Smooth muscle cell (in vitro differentiated cells): ENCODE measurements around the gene PRDX5. TPM values are rescaled to one million over a fixed set of nuclear protein-coding genes. Genes with fewer than 3 reads are reported as not detected.
"Not testable (repeated sequence)": the region's sequence is repeated elsewhere in the genome, so short reads cannot be mapped to it uniquely, and the experiment has no call there.

Experiments used
- DNase-seq: peaks from one replicate; lab custom pipeline; 2025; ENCODE audit not compliant: unreplicated experiment; lab: John Stamatoyannopoulos, UW
- H2AFZ ChIP-seq: fragments of 200-600 bp; sonication (generic); 2 replicates; pipeline ENCODE4 v1.6.0; 2016; ENCODE audit warnings: antibody characterized with exemption, low read depth, mild to moderate bottlenecking
- H3F3A ChIP-seq: fragments of 200-600 bp; sonication (generic); 2 replicates; pipeline ENCODE4 v1.6.0; 2017; ENCODE audit warnings: antibody characterized with exemption, low read depth
- H3K27ac ChIP-seq: fragments of 200-600 bp; sonication (generic); 2 replicates; pipeline ENCODE4 v1.5.1; 2016; ENCODE audit warnings: low read depth, mild to moderate bottlenecking
- H3K27me3 ChIP-seq: fragments of 200-600 bp; sonication (generic); 2 replicates; pipeline ENCODE4 v1.6.1; 2016; ENCODE audit warnings: low read depth, mild to moderate bottlenecking
- H3K36me3 ChIP-seq: fragments of 200-600 bp; sonication (generic); 2 replicates; pipeline ENCODE4 v1.5.1; 2016; ENCODE audit warnings: low read depth
- H3K4me1 ChIP-seq: fragments of 200-600 bp; sonication (generic); 2 replicates; pipeline ENCODE4 v1.5.1; 2016; ENCODE audit warnings: low read depth
- H3K4me2 ChIP-seq: fragments of 200-600 bp; sonication (generic); 2 replicates; pipeline ENCODE4 v1.6.0; 2016; ENCODE audit warnings: mild to moderate bottlenecking
- H3K4me3 ChIP-seq: fragments of 200-600 bp; sonication (generic); 2 replicates; pipeline ENCODE4 v1.5.1; 2016; ENCODE audit warnings: mild to moderate bottlenecking
- H3K79me2 ChIP-seq: fragments of 200-600 bp; sonication (generic); 2 replicates; pipeline ENCODE4 v1.6.0; 2016; ENCODE audit warnings: low read depth, mild to moderate bottlenecking
- H3K9ac ChIP-seq: fragments of 200-600 bp; sonication (generic); 2 replicates; pipeline ENCODE4 v1.6.0; 2016; ENCODE audit warnings: low read depth
- H3K9me3 ChIP-seq: fragments of 200-600 bp; sonication (generic); replicated peaks from 2 replicates; pipeline ENCODE4 v1.5.1; 2016; ENCODE audit warnings: low read depth
- H4K20me1 ChIP-seq: fragments of 200-600 bp; sonication (generic); 2 replicates; pipeline ENCODE4 v1.6.0; 2016; ENCODE audit warnings: low read depth
- CTCF ChIP-seq: fragments of 200-600 bp; sonication (generic); IDR thresholded peaks from 2 replicates; pipeline ENCODE4 v1.5.1; 2017; ENCODE audit warnings: borderline replicate concordance, mild to moderate bottlenecking, antibody characterized with exemption; ENCODE audit not compliant: insufficient read depth, poor library complexity, severe bottlenecking
- WGBS: methylation state at CpG from one replicate; pipeline ENCODE4 v1.1.7; 2016; ENCODE audit warnings: low lambda C conversion rate; 5-methylcytosine and 5-hydroxymethylcytosine counted together
- polyA plus RNA-seq: library from polyadenylated mRNA; unstranded; fragments of >200 nt; fragmentation: Nextera tagmentation; extraction: Ambion mirVana; gene quantifications from 2 replicates; pipeline ENCODE4 v1.2.1, GENCODE V29; 2016
- total RNA-seq: library from RNA; depleted of rRNA; stranded (reverse); fragments of >200 nt; gene quantifications from 2 replicates; pipeline ENCODE4 v1.2.3, GENCODE V29; 2014

PRDX5 gene
- total and polyA plus RNA-seq, 2 experiments from 2014 or later = 169 to 474 TPM

- H3K27me3 ChIP-seq = no peaks in the 10 kb centered on the region
- no peak for TF ChIP-seq CTCF
- no peaks in the 10 kb centered on the region for H3F3A ChIP-seq
- H3K4me1 ChIP-seq = peaks cover 6% of the 10 kb centered on the region
- no peaks in the 10 kb centered on the region for H3K36me3 ChIP-seq
- peak overlapping the region; percentile 99 for H3K4me2 ChIP-seq
- peaks cover 7% of the 10 kb centered on the region for H4K20me1 ChIP-seq
- peaks cover 30% of the 10 kb centered on the region for H3K79me2 ChIP-seq
- H3K27ac ChIP-seq = no peak overlapping the region
- no peak for DNase-seq
- H3K4me3 ChIP-seq = peak overlapping the region; percentile 82
- 37% methylated on average over 9 of the region's 9 CpGs for WGBS
- no peaks in the 10 kb centered on the region for H3K9me3 ChIP-seq
- H3K9ac ChIP-seq = no peak overlapping the region
- no peak overlapping the region for H2AFZ ChIP-seq
Observed at GRCh38 chr11:64306563-64306875, 11.4 kb upstream of the PRDX5 start.

- peaks cover 6% of the 10 kb centered on the region for H3K4me1 ChIP-seq
- H3K27me3 ChIP-seq = no peaks in the 10 kb centered on the region
- peaks cover 7% of the 10 kb centered on the region for H4K20me1 ChIP-seq
- WGBS = 91% methylated on average over 15 of the region's 15 CpGs
- H3K79me2 ChIP-seq = peaks cover 30% of the 10 kb centered on the region
- DNase-seq = no peak
- no peak overlapping the region for H3K9ac ChIP-seq
- H3K36me3 ChIP-seq = no peaks in the 10 kb centered on the region
- H3K27ac ChIP-seq = no peak overlapping the region
- H3K4me2 ChIP-seq = peak overlapping the region; percentile 99
- no peaks in the 10 kb centered on the region for H3F3A ChIP-seq
- TF ChIP-seq CTCF = no peak
- no peak overlapping the region for H2AFZ ChIP-seq
- no peaks in the 10 kb centered on the region for H3K9me3 ChIP-seq
- H3K4me3 ChIP-seq = peak overlapping the region; percentile 82
Observed at GRCh38 chr11:64306876-64307622, 10.9 kb upstream of the PRDX5 start.

GRCh38 chr11:64307795-64308194 lies 10.1 kb upstream of the PRDX5 start:
- H3K27ac ChIP-seq = not testable (repeated sequence)
- WGBS = 79% methylated on average over 5 of the region's 5 CpGs

GRCh38 chr11:64312947-64313346 lies 5.0 kb upstream of the PRDX5 start:
- H3K36me3 ChIP-seq = no peaks in the 10 kb centered on the region
- no peak overlapping the region for H3K9ac ChIP-seq
- WGBS = 98% methylated on average over 10 of the region's 10 CpGs
- peaks cover 15% of the 10 kb centered on the region for H3K79me2 ChIP-seq
- no peak for DNase-seq
- H3K4me2 ChIP-seq = no peak overlapping the region
- no peaks in the 10 kb centered on the region for H3K27me3 ChIP-seq
- no peak overlapping the region for H3K27ac ChIP-seq
- no peaks in the 10 kb centered on the region for H4K20me1 ChIP-seq
- no peak for TF ChIP-seq CTCF
- no peak overlapping the region for H3K4me3 ChIP-seq
- no peaks in the 10 kb centered on the region for H3K4me1 ChIP-seq
- H3F3A ChIP-seq = no peaks in the 10 kb centered on the region
- H3K9me3 ChIP-seq = no peaks in the 10 kb centered on the region
- no peak overlapping the region for H2AFZ ChIP-seq

More at GRCh38 chr11:64307795-64308194, 10.1 kb upstream of the PRDX5 start:
- H3K4me2 ChIP-seq, H3K27me3 ChIP-seq, H3K9ac ChIP-seq, DNase-seq, H3K36me3 ChIP-seq, H4K20me1 ChIP-seq, H3F3A ChIP-seq, H3K4me1 ChIP-seq, H2AFZ ChIP-seq, H3K9me3 ChIP-seq, H3K4me3 ChIP-seq: not testable (repeated sequence)
- H3K79me2 ChIP-seq = peaks cover 30% of the 10 kb centered on the region
